Transverse colon (tissue), 4 donors: ENCODE measurements around the gene GNAI3.

ENCODE experiments used
- CTCF ChIP-seq, 5 experiments: fragments of 200-600 bp in 3 of 5; fragments of 450-650 bp in 2 of 5; sonication (generic) in 3 of 5; IDR thresholded peaks; 1 replicate in 2 of 5; 2 replicates in 3 of 5; pipeline ENCODE4 v1.5.1; 2016 to 2017; ENCODE audit warnings: antibody characterized with exemption in 5 of 5, inconsistent platforms in 3 of 5, mild to moderate bottlenecking in 2 of 5, moderate library complexity in 1 of 5
- POLR2A ChIP-seq: fragments of 450-650 bp; IDR thresholded peaks from one replicate; pipeline ENCODE4 v1.6.1; 2016; ENCODE audit warnings: antibody characterized with exemption, mild to moderate bottlenecking, moderate library complexity
- POLR2AphosphoS5 ChIP-seq, 3 donors: sonication (generic); formaldehyde crosslinking; IDR thresholded peaks; one replicate each; pipeline ENCODE4 v1.6.1; 2016; ENCODE audit warnings: antibody characterized with exemption in 3 of 3

- TF ChIP-seq CTCF (IDR thresholded peaks at IDR 0.05) (no peak), POLR2A (no peak), POLR2AphosphoS5 (IDR thresholded peaks at IDR 0.05) (no peak)
These were observed 39.0 kb upstream of the GNAI3 start, which contains the start of gene AMIGO1 for GRCh38 chr1:109509176-109510134.
